ENCODE measurements around the gene LRRC75A. TPM values are rescaled to one million over a fixed set of nuclear protein-coding genes. Genes with fewer than 3 reads are reported as not detected.

Gene LRRC75A
- total RNA-seq, 1 donor from 2014 or later: 0.96 TPM

DNA sequence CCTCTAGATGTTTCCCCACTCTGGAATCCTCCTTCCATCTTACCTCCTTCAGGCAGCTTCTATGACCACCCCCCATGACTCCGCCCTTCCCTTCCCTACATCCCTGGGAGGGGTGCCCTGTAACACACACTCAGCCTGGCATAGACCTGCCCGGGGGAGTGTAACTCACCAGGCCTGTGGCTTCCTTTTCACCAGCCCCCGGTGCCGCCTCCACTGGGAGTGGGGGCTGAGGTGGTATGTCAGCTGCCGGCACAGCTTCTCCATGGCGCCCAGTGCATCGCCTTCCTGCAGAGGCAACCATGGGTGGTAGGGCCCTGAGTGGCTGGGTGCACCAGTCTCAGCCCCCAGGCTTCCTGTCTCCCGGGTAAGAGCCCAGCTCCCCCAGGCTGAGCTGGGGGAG lies 44.3 kb downstream of the LRRC75A start:
- H3K27ac ChIP-seq (replicated peaks): no peak overlapping the region
- DNase-seq: no peak
- TF ChIP-seq, protein P1, sequence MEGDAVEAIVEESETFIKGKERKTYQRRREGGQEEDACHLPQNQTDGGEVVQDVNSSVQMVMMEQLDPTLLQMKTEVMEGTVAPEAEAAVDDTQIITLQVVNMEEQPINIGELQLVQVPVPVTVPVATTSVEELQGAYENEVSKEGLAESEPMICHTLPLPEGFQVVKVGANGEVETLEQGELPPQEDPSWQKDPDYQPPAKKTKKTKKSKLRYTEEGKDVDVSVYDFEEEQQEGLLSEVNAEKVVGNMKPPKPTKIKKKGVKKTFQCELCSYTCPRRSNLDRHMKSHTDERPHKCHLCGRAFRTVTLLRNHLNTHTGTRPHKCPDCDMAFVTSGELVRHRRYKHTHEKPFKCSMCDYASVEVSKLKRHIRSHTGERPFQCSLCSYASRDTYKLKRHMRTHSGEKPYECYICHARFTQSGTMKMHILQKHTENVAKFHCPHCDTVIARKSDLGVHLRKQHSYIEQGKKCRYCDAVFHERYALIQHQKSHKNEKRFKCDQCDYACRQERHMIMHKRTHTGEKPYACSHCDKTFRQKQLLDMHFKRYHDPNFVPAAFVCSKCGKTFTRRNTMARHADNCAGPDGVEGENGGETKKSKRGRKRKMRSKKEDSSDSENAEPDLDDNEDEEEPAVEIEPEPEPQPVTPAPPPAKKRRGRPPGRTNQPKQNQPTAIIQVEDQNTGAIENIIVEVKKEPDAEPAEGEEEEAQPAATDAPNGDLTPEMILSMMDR (IDR thresholded peaks at IDR 0.05; ENCODE audit: borderline replicate concordance): no peak
- no peaks in the 10 kb centered on the region for H3K9me3 ChIP-seq (replicated peaks)
- no peak overlapping the region for H3K4me3 ChIP-seq
- peaks cover 30% of the 10 kb centered on the region for H3K4me1 ChIP-seq
- H3K36me3 ChIP-seq: peaks cover 39% of the 10 kb centered on the region
- H3K27me3 ChIP-seq (ENCODE audit: low read depth): no peaks in the 10 kb centered on the region
- intact Hi-C loops (cut with micrococcal nuclease): loop anchor here (10.0 kb wide), 1 partner anchor 63 kb away; the partner anchor contains the start of gene UBB

DNA sequence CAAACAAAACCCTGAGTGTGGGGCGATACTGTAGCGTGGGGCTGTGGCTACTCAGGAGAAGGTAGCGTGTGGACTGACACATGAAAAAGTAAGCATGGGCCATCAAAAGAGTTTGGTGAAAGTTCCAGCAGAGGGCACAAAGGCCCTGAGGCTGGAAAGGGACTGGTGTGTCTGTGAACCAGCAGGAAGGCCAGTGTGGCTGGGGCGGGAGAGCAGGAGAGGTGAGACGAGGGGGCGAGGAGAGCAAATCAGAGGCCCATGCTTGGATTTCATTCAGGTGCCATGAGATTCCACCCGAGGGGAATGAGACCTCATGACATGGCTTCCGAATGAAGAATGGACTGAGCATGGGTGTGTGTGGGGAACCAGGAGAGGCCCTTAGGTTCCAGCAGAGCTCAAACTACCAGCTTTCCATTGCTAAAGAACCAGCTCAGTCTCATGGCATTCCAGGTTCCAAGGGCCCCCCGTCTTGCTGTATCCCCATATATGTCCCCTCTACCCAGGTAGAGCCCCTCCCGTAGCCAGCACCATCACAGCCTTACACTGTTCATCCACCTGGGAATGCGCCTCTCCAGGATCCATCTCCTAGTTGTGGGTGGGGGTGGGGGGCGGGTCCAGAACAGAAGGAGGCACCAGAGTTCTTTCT lies 45.5 kb downstream of the LRRC75A start:
- H3K36me3 ChIP-seq: peaks cover 52% of the 10 kb centered on the region
- H3K4me1 ChIP-seq: peaks cover 41% of the 10 kb centered on the region
- no peaks in the 10 kb centered on the region for H3K9me3 ChIP-seq (replicated peaks)
- intact Hi-C loops (cut with micrococcal nuclease): loop anchor here (10.0 kb wide), 1 partner anchor 62 kb away; the partner anchor contains the start of gene UBB
- TF ChIP-seq, protein P1 (IDR thresholded peaks at IDR 0.05; ENCODE audit: borderline replicate concordance): no peak
- peak overlapping the region; percentile 64 for H3K27ac ChIP-seq (replicated peaks)
- DNase-seq: no peak
- no peak overlapping the region for H3K4me3 ChIP-seq
- no peaks in the 10 kb centered on the region for H3K27me3 ChIP-seq (ENCODE audit: low read depth)

DNA sequence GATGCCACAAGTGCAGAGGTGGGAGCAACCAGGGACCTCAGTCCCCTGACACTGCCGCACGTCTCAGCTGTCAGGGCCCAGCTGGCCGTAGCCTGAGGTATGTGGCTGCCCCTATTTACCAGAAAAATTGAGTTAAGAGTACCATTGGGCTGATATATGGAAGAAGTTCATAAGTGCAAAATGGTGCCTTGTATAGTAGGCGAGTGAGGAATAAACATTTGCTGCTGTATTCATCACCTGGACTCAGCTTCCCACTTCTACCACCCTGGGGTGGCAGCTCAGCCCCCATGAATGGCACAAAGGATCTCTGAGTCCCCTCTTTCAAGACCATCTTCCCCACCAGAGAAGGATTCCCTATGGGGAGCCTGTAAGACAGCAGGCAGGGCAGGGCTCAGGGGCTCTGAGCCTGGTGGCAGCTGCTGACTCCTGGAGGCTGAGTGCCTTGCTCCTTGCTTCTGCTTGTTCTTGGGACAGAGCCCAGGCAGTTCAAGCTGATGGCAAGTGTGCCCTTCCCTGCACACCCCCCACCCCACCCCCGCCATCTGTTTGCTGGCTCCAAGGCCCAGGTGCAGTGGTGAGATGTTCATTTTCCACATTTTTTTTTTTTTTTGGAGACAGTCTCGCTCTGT lies 47.6 kb downstream of the LRRC75A start:
- no peak overlapping the region for H3K4me3 ChIP-seq
- DNase-seq: no peak
- peak overlapping the region; percentile 64 for H3K27ac ChIP-seq (replicated peaks)
- TF ChIP-seq, protein P1 (IDR thresholded peaks at IDR 0.05; ENCODE audit: borderline replicate concordance): no peak
- H3K4me1 ChIP-seq: peaks cover 62% of the 10 kb centered on the region
- intact Hi-C loops (cut with micrococcal nuclease): loop anchor here (10.0 kb wide), 1 partner anchor 60 kb away; the partner anchor contains the start of gene UBB
- H3K27me3 ChIP-seq (ENCODE audit: low read depth): no peaks in the 10 kb centered on the region
- no peaks in the 10 kb centered on the region for H3K9me3 ChIP-seq (replicated peaks)
- peaks cover 65% of the 10 kb centered on the region for H3K36me3 ChIP-seq

DNA sequence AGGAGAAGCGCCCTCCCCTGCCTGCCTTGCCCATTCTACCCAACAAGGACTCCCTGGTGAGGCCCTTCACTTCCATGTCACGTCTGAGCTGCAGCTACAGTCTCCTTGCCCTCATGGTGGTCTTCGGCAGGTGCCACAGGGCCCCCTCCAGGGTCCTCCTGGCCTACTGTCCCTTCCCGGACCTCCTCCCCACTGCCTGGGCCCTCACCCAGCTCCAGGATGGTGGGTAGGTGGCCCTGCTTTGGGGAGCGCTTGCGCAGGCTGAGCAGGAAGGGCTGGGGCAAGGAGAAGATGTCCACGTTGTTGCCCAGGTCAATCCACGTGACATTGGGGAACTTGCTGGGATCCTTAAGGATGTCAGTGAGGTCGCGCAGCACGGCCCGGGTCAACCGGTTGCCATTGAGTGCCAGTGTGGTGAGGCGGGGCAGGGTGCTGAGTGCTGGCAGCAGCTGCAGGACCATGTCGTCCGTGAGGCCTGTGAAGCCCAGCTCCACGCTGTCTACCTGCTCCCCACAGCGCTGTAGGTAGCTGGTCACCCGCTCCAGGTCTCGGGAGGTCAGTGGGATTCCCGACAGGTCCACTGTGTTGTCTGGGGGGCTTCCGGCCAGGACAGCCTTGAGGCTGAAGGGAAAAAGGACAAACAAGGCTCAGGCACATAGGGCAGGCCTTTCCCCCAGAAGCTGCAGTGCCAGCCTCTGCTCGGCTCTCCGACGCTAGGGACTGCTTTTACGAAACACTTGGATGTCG lies 48.3 kb downstream of the LRRC75A start:
- H3K36me3 ChIP-seq: peaks cover 60% of the 10 kb centered on the region
- H3K4me1 ChIP-seq: peaks cover 67% of the 10 kb centered on the region
- TF ChIP-seq, protein P1 (IDR thresholded peaks at IDR 0.05; ENCODE audit: borderline replicate concordance): no peak

More for the DNA sequence above, 48.3 kb downstream of the LRRC75A start:
- intact Hi-C loops (cut with micrococcal nuclease): loop anchor here (10.0 kb wide), 1 partner anchor 59 kb away; the partner anchor contains the start of gene UBB
- no peak for DNase-seq
- H3K27me3 ChIP-seq (ENCODE audit: low read depth): no peaks in the 10 kb centered on the region
- H3K9me3 ChIP-seq (replicated peaks): no peaks in the 10 kb centered on the region
- no peak overlapping the region for H3K4me3 ChIP-seq
- no peak overlapping the region for H3K27ac ChIP-seq (replicated peaks)

Data from left ventricle myocardium inferior (tissue), 1 donor.